Stimulated activated CD4-positive, alpha-beta T cell treated with anti-CD3 and anti-CD28 coated beads, Interleukin-15, amount 100 ng/mL, for 24 hours (primary cell): ENCODE results near the gene JAKMIP3.
A peak's percentile ranks its signal among the peaks of the same experiment; 100 is the strongest.

Source experiments
- DNase-seq: peaks from one replicate; pipeline ENCODE4 v3.0.0-alpha.2; 2020

JAKMIP3 gene

GRCh38 chr10:132044803-132045202, 20.9 kb upstream of the JAKMIP3 start:
- no peak for DNase-seq

DNA sequence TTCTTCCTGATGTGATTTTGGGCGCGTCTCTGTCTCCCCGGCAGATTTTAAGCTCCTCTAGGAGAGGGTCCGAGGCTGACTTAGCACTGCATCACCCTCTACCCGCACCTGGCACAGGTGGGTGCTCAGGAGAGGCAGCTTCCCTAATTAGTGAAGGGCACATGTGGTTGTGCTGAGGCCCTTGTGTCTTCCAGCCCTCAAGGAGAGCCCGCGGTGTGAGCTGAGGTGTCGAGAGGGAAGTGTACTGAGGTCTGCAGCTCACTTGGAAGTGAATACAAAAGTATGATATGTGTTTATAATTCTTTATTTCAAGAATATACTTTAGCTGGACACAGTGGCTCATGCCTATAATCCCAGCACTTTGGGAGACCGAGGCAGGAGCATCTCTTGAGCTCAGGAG, 20.4 kb upstream of the JAKMIP3 start:
- no peak for DNase-seq

DNA sequence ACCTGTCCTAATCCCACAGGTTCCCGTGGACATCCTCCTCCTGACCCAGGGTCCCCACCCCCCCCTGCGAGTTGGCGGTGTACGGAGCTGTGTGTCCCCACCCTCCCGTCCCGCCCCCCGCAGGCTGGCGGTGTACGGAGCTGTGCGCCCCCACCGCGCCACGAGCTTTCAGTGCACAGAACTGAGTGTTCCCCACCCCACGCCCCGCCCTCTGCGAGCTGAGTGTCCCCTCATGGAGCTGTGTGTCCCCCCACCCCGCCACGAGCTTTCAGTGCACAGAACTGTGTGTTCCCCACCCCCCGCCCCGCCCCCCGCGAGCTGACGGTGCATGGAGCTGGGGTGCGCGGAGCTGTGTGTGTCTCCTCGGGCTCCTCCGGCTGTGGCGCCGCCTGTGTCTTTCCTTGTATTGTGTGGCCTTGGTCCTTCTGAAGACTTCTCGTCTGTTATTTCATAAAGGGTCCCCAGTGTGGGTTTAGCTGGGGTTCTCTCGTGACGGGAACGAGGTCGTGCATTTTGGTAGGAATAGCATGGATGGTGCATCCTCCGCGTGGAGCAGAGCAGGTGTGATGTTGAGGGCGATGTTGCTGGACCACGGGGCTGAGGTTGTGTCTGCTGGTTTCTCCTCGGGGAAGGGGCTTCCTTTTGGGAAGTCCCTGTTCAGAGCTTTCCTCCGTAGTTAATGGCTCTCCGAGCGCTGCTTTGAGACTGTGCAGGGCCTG, 18.0 kb upstream of the JAKMIP3 start:
- no peak for DNase-seq

GRCh38 chr10:132048294-132048667, 17.5 kb upstream of the JAKMIP3 start:
- DNase-seq: no peak

DNA sequence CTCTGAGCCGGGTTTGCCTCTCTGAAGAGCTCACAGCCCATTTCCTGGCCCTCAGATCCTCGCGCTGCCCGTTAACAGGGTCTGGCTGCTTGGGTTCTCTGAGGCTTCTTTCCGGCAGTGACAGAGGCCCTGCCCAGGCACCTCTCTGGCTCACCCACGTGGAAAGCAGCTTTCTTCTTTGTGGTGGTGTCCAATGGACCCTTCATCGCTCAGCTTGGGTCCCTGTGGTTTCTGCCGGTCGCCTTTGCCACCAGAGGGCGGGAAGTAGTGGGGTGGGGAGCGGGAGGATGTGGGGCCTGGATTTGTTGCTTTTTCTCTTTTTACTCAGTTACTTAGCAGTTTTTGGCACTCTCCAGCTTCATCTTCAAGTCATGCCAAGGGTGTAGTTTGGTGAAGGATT, 15.6 kb upstream of the JAKMIP3 start:
- DNase-seq: no peak

DNA sequence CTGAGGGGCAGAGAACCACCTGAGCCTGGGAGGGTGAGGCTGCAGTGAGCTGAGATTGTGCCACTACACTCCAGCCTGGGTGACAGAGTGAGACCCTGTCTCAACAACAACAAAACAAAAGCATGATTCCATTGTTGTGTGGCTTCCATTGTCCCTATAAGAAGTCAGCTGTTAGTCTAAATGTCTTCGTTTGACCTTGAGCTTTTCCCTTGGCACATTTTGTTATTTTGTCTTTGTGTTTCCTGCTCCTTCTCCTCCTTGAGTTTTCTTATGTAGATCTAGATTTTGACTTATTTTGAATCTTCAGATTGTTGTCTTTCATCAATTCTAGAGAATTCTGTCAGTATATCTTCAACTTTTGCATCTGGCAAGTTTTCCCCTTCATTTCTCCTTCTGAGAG, 13.6 kb upstream of the JAKMIP3 start:
- DNase-seq: no peak

GRCh38 chr10:132054564-132054963, 11.2 kb upstream of the JAKMIP3 start:
- no peak for DNase-seq

GRCh38 chr10:132055616-132056015, 10.1 kb upstream of the JAKMIP3 start:
- no peak for DNase-seq

DNA sequence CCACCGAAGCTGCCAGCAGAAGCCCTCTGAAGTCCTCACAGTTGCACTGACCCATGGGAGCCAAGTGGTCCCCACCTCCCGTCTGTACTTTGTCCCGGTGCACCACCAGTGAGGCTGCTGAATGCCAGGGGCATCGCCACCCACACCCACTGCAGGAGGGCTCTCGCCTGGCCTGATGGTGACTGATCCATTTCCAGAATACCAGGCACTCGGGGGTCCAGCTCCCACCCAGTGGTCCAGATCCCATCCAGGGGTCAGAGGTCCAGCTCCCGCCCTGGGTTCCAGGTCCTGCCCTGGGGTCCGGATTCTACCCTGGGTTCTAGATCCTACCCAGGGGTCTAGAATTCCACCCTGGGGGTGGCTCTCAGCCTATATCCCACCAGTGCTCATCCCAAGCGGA, 9.1 kb upstream of the JAKMIP3 start:
- DNase-seq: no peak

- DNase-seq: no peak
Measured at GRCh38 chr10:132057191-132057681, 8.5 kb upstream of the JAKMIP3 start.

DNA sequence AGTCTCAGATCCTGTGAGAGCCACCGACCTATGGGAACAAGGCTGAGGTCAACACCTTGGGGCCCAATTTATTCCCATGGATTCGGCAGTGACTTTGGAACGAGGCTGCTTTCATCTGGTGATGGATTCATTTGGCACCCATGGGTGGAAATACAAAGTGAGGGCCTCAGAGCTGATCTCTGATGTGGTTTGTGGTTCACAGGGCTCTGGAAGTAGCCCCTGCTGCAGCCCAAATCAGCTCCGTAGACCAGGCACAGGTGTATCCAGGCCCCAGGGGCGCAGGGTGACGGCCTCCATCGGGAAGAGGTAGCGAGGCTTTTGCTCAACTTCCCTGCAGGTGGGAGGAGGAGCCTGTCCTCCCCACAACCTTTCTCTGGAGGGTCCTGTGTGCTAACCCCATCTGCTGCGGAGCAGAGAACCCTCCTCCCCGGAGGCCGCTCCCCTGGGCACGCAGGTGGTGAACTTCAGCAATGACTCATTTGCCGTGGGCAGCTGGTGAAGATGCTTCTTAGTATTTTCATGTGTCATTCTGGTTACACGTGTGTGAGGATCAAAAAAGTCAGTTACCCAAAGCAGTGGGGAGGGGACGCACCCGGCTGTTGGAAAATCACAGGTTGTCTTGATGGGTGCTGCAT, 7.5 kb upstream of the JAKMIP3 start:
- peak; percentile 39 for DNase-seq

DNA sequence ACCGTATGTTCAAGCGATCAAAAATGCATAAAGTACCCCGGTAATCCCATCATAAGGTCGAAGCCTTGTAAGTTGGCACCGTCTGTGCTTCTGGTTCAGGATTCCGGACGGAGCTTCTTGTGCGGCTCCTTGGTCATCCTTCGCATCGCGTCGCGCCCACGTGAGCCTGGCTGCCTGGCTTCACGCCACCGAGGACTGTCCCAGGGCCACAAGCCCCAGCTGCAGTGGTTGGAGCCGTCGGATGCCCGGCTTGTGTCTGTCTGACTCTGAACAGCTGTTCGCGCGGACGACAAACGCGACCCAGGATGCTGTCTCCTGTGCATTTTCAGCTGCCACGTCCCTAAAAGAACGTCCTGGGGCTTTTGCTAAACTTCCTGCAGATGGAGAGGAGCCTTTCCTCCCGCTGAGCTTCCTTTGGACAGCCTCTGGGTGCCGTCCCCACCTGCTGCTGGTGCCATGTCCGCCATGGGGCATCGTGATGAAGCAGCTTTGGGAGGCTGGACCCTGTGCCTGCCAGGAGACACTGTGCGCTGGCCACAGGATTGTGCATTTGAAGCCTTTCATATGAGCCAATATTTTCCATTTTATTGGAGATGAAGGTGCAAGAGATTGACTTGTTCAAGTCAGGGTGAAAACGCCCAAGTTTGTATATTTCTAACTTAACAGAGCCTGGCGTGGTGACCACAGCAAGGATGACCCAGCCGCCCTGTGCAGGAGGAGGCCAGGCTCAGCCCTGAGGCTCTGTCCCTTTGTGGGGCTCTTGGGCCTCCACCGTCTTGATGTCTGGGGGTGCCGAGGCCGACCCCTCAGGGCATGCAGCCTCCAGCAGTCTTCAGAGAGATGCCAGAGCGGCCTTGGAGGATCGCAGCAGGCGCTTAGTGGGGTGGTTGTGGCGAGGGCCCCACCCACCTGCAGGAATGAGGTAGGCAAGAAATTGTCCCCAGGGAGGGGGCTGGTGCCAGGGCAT, 6.7 kb upstream of the JAKMIP3 start:
- no peak for DNase-seq

DNA sequence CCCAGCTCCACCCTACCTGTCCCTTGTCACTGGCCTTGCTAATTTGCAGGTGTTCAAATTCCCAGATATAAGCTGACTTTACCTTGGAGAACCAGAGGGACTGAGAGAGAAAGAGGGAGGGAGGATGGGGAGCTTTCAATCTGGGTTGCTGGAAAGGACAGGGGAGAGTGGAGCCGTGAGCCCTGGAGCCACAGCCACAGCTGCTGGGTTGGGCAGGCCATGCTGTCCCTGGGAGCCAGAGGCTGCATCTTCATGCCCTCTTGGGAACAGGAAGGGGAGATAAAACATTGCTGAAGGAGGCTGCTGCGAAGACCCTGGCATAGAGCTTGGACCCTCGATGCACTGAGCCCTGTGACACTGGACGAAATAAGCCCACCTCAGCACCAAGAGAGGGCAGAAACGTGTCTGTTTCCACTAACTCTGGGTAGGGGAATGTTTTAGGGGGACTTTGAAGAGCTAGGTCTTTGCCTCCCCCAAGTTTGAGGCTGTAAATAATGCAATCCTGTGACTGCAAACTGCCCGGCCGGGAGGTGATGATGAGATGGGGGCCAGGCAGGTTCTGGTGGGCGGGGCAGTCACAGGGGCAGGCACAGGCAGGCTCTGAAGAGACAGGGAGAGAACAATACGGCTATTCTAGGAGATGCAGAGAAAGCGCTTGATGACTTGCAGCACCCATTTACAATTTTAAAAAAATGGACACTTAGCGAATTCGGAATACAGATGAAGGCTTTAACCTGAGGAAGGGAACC, 5.8 kb upstream of the JAKMIP3 start:
- DNase-seq: no peak

GRCh38 chr10:132061030-132061429, 4.7 kb upstream of the JAKMIP3 start:
- no peak for DNase-seq

DNA sequence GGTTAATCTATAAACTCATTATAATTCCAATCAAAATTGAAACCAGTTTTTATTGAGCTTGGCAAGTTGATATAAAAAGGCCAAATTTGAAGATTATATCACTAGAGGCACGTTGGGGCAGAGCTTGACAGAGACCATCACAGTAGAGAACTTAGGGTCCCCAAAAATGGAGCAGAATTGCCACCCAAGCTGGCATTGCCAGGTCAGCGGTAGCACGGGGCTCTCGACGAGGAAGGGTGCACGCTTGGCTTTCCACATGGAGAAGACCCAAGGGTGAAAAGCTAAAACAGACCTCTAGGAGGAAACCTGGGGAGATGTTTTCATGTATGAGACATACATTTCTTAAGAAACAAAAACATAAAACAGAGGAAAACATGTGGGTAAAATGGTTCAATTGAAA, 4.3 kb upstream of the JAKMIP3 start:
- DNase-seq: no peak

DNA sequence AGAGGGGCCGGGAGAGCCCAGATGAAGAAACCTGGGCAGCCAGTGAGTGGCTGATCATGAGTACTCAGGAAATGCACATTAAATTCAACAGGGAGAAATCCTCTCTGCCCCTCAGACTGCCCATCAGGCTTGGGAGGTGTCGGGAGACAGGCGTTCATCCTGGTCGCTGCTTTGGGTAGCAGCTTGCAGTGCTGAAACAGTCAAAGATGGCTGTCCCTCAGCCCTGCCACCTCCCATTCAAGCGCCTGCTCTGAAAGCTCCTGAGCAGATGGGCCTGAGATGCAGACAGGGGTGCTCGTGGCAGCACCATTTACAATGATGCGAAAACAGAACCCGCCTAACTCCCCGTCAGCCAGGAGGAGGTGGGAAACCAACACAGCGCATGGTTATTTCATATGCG, 3.6 kb upstream of the JAKMIP3 start:
- no peak for DNase-seq

- DNase-seq: no peak
Measured at GRCh38 chr10:132062641-132063390, 2.9 kb upstream of the JAKMIP3 start.

- no peak for DNase-seq
Measured at GRCh38 chr10:132063432-132063831, 2.3 kb upstream of the JAKMIP3 start.

DNA sequence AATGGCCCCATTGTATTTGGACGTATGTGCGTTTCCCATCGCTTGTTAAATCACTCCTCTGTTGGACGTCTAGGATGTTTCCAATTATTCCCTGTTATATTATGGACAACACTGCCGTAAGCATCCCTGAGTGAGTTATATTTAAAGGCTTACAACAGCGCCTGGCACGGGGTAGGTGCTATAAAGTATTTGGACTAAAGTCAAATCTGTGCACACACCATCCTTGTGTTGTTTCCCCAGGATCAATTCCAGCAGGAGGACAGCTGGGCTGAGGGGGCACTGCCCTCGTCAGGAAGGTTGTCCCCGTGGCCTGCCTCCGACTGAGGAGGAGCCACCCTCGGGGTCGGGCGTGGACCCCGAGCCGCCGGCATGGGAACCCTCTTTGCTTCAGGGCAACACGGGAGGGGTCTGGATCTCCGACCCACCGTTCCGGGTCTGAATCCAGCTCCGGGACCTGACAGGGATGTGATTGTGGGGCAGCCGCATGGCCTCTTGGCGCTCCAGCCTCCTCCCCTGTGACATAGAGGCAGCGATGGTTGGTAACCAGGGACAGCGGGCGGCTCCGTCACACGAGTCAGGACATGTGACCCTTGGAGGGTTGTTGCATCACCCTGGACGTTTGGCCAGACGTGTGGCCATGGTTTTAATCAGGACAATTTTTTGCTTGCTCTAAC, 1.5 kb upstream of the JAKMIP3 start:
- DNase-seq: no peak

DNA sequence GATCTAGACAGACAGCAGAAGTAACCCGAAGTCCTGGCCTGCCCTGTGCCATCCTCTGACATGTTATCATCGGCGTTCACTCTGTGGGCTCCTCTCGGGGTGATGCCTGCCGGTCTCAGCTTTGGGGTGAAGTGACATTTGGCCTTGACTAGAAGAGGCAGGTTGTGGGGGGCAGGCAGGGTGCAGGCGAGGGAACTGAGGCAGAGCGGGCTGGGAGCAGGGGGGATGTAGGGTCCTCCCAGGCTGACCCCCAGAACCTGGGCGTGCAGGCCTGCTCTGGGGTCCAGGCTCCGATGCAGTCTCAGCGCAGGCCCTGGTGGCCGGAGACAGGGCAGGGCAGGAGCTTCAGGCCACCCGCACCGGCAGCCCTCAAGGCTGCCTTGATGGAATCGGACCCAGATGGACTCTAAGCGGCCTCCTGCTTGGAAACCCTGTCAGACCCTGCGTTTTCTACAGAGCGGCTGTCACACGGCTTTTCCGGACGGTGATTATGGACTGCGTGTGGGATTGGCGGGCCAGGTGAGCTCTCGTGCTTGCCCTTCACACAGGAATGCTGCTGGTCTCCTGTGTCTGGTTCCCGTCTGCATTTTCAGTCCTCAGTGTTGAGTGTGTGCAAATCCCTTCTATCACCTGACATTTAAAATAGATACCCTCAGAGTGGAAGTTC, 842 bp upstream of the JAKMIP3 start:
- no peak for DNase-seq

DNA sequence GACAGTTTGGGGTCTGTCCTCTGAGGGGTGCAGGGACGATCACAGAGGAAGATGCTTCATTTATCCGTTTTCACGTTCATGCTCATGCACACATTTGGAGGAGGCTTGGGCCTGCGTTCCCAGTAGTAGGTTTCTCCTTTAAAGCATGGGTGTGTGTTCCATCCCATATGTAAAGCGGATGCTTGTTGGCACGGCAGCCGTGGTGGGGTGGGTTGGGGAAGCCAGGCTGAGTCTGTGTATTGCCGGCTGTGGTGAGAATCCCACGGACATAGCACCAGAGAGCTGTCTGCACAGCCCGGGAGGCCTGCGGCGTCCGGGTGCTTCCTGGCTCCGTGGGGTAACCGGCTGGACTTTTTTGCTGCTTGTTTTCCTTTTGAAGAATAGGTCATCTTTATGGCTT, 440 bp downstream of the JAKMIP3 start:
- DNase-seq: no peak
